ENCODE data around the gene ZNF93.
A peak's percentile ranks its signal among the peaks of the same experiment; 100 is the strongest.
"Not testable (repeated sequence)": the region's sequence is repeated elsewhere in the genome, so short reads cannot be mapped to it uniquely, and the experiment has no call there.

Gene ZNF93

DNA sequence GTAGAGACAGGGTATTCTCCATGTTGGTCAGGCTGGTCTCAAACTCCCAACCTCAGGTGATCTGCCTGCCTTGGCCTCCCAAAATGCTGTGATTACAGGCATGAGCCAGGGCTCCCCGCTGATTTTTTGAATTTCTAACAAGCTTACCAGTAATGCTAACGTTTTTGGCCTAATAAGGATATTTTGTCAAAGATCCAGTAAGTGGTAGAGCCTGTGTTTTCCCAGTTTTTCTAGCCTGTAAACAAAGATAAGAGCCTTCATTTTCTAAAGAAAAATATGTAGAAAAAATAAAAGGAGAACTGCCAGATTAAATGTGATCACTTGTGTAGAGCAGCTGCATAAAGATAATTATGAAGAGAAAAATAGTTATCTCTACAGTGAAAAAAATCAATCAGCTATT, 37.7 kb downstream of the ZNF93 start:
- no peak for DNase-seq

DNA sequence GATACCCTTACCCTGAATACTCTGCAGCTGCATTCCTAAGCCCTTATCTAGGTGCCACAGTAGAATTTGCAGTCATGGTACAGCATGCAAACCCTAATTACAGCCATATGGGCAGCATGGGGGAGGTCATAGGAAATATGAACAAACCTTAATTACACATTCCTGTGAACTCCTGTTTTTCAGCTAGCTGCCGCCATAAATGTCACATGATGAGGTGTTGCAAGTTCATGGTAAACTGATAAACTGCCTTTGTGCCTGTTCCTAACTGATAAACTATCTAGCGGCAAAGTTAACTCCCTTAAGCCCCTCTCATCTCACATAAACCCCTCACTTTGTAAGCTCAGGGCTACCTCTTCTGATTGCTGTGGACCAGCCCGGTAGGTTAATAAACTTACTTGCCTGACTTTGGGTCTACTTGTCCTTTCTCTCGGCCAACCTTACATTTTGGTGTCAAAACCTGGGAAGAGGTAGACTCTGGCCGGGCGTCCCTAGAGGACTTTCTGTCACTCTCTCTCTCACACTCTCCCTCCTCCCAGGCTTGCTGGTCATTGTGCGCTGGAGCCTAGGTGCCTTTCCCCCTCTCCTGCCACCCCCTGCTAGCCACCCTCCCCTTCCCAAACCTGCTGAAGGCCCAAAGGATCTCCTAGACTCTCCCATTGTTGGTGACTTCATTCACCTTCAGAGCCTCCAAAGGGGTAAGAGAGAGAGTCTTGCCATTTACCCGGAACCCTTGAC, 43.3 kb downstream of the ZNF93 start:
- DNase-seq = no peak

DNA sequence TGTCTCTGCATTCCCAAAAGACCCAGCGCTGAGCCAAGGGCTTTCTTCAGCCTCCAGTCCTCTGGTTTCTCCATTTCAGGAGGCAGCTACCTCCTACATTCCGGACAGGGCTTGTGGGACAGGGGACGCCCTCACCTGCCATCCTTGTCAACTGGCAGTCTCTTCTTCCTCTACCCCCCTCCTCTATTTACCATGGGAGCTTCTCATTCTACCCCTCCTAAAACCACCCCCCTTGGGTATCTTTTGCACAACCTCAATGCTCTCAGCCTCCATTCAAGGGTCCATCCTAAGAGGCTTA, 43.8 kb downstream of the ZNF93 start:
- no peak for DNase-seq

DNA sequence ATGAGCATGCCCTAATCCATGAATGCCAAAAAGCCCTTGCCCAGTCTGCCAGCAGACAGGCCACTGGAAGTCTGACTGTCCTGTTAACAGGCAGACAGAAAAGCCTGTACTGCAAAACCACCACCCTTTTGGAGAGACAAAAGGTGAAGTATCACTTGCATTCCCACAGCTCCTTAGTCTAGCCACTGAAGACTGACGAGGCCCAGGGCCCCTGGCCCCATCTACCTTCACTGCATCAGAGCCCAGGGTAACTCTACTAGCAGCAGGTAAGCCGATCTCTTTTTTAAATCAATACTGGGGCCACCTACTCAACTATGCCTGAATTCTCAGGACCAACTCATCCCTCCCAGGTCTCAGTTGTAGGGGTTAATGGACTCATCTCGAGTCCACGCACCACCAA, 45.5 kb downstream of the ZNF93 start:
- DNase-seq = no peak

DNA sequence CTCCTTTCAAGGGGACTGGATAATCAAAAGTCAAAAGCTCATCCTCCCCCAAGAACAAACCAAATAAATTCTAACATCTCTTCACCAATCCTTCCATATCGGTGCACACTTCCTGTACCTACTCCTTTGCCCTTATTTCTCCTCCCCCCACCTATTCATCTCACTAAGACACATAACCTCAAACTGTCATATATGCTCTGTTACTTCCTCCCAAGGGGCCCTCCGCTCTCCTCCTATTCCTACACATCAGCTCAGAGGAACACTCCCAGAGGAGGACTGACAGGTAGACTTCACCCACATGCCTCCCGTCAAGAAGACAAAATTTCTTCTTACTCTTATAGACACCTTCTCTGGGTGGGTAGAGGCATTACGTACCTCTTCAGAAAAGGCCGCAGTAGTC, 48.1 kb downstream of the ZNF93 start:
- no peak for DNase-seq

DNA sequence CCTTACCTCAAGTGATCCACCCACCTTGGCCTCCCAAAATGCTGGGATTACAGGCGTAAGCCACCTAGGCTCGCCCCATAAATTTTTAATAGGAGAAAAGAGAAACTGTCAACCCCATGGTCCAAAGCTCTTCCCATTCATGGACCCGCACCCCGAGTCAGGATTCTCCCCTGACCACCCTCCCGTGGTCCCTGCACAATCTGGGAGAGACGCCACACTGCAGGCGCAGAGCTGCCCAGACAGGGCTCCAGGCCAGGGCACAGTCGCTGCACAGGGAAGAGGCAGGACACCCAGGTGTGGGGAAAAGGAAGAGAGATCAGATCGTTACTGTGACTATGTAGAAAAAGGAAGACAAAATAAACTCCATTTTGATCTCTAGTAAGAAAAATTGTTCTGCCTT, 54.5 kb downstream of the ZNF93 start:
- DNase-seq = no peak

DNA sequence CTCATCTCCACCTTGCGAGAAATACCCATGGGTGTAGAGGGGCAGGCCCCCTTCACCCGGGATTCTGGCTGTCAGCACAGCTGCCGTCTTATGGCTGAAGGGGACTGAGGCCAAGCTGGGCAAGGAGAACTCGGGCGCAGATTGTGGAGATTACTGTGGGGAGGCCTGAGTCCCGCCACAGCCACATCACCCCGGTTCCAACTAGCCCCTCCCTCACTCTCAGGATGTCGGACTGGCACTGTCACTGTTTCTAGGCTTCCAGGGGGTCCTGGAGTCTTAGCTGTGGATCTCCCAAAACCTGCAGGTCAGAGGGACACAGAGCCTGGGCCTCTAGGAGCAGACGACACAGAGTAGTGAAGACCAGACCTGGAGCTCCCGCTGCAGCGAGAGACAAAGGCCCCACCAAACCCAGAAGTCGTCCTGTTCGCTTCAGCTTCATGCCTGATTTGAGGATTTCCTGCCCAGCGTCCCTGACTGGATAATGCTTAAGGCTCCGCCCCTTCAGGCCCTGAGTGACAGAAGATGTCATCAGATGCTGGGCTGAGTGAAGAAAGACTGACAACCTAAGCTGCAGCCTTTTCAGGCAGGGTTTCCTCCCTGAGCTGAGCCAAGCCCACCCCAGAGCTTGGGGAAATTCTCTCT, 55.8 kb downstream of the ZNF93 start:
- no peak for DNase-seq

DNA sequence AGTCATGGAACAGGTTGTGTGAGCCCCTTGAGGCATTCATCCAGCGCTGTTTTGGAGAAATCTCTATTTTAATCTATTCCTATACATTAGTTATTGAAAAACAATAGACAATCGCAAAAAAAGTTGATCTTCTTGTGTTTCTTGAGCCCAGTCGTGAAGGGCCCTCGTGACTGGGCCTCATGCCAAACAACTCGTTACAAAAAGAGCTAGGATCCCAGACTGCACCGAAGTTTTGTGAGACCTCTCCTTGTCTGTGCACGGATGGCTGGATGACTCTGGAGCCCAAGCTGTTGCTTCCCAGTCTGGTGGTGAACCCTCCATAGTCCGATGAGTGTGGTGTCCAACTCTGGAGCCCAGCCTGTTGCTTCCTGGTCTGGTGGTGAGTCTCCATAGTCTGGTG, 57.0 kb downstream of the ZNF93 start:
- DNase-seq = not testable (repeated sequence)

DNA sequence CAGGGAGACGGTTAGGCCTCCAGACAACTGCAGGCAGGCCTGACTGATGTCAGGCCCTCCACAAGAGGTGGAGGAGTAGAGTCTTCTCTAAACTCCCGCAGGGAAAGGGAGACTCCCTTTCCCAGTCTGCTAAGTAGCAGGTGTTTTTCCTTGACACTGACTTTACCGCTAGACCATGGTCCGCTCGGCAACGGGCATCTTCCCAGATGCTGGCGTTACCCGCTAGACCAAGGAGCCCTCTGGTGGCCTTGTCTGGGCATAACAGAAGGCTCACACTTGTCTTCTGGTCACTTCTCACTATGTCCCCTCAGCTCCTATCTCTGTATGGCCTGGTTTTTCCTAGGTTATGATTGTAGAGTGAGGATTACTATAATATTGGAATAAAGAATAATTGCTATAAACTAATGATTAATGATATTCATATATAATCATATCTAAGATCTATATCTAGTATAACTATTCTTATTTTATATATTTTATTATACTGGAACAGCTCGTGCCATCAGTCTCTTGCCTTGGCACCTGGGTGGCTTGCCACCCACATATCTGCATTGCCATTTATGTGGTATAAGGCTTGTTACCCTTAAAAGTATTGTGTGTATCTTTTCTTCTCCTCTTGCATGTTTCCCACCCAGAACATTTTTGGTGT, 58.5 kb downstream of the ZNF93 start:
- peak in 1 of 2 experiments; percentile 23 for DNase-seq

DNA sequence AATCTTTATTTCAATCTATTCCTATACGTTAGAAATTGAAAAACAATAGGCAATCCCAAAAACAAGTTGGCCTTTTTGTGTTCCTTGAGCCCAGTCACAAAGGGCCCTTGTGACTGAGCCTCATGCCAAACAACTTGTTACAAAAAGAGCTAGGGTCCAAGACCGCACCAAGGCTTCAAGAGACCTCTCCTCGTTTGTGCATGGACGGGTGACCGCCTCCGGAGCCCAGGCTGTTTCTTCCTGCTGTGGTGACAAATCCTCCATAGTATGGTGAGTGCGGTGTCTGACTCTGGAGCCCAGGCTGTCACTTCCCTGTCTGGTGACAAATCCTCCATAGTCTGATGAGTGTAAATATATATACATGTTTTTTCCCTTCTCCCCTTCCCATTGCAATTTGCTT, 63.7 kb downstream of the ZNF93 start:
- DNase-seq = no peak

DNA sequence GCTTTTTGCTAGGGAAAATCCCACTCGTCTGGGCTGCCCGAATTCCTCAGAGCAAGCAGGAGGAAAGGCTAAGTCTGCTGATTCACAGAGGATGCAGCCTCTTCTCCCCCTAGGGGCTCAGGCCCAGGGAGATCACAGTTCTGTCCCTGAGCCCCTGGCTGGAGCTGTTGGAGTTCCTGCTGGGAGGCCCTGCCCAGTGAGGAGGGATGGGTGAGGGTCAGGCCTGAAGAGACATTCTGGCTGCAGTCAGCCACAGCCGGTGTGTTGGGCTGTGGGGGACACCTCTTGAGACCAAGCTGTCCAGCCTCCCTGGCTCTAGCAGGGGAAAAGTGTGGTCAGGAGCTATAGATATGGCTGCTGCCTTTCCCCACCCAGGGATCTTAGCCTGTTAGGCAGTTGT, 65.4 kb downstream of the ZNF93 start:
- DNase-seq = not testable (repeated sequence)

DNA sequence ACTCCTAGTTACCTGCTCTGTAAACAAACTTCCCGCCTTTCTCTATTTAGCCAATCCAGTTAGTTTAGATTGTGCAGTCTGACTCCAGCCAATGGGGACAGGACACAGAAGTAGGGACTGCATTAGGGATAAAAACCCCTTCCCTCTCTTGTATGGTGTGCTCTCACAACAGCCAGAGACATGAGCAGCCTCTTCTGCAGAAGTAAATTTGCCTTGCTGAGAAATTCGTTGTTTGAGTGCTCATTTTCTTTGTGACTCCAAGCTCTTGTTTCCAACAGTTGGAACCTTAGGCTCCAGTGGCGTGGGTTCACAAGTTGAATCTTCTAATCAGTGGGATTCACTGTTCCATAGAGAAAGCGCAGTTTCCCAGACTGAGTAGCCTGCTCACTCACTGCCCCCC, 66.1 kb downstream of the ZNF93 start:
- DNase-seq = no peak

Measured in cerebellar nuclear complex (tissue), 1 donor.